A673 (cell line): Measurements from ENCODE around the gene PSTPIP1. TPM values are rescaled to one million over a fixed set of nuclear protein-coding genes. Genes with fewer than 3 reads are reported as not detected.

ENCODE experiments used
- BruUV-seq: library from RNA; stranded (reverse); fragments of 400-500 nt; replicated peaks from 2 replicates; lab custom pipeline; 2021; lab: Mats Ljungman, UMichigan
- CTCF ChIA-PET: fragments of 300-600 bp; sonication (Branson Sonifier 250); formaldehyde crosslinking; loops from one replicate; lab custom pipeline; 2022; ENCODE audit warnings: antibody characterized with exemption; lab: Charles Lee
- POLR2A ChIA-PET: fragments of 300-600 bp; sonication (Branson Sonifier 250); formaldehyde crosslinking; loops from one replicate; lab custom pipeline; 2022; ENCODE audit warnings: antibody characterized with exemption; ENCODE audit not compliant: low non-redundant PET; lab: Charles Lee
- DNase-seq: peaks from one replicate; pipeline ENCODE4 v3.0.0-alpha.2; 2015; ENCODE audit warnings: low spot score
- H3K27ac ChIP-seq: fragments of 200-600 bp; sonication (generic); 2 replicates; pipeline ENCODE4 v1.5.1; 2016; ENCODE audit warnings: mixed run types, low read depth, mild to moderate bottlenecking, mixed read lengths, antibody characterized with exemption, low read length; ENCODE audit not compliant: poor library complexity, severe bottlenecking
- H3K27me3 ChIP-seq: fragments of 200-600 bp; sonication (generic); replicated peaks from 2 replicates; pipeline ENCODE4 v1.6.1; 2017; ENCODE audit warnings: mixed run types, low read depth, mild to moderate bottlenecking, mixed read lengths, antibody characterized with exemption, low read length; ENCODE audit not compliant: insufficient read depth, poor library complexity
- H3K36me3 ChIP-seq: fragments of 200-600 bp; sonication (generic); 2 replicates; pipeline ENCODE4 v1.6.1; 2016; ENCODE audit warnings: mixed run types, mild to moderate bottlenecking, mixed read lengths, antibody characterized with exemption, low read length; ENCODE audit not compliant: insufficient read depth, poor library complexity, severe bottlenecking
- H3K4me1 ChIP-seq: fragments of 200-600 bp; sonication (generic); 2 replicates; pipeline ENCODE4 v1.6.1; 2017; ENCODE audit warnings: mixed run types, mild to moderate bottlenecking, mixed read lengths, antibody characterized with exemption, low read length; ENCODE audit not compliant: insufficient read depth, poor library complexity, severe bottlenecking
- H3K4me3 ChIP-seq: fragments of 200-600 bp; sonication (generic); 2 replicates; pipeline ENCODE4 v1.5.1; 2016; ENCODE audit warnings: low read depth, mixed run types, mild to moderate bottlenecking, mixed read lengths, low read length; ENCODE audit not compliant: poor library complexity, severe bottlenecking
- H3K9me3 ChIP-seq: fragments of 200-600 bp; sonication (generic); 2 replicates; pipeline ENCODE4 v1.6.1; 2016; ENCODE audit warnings: mixed run types, low read depth, mild to moderate bottlenecking, mixed read lengths, antibody characterized with exemption, low read length; ENCODE audit not compliant: poor library complexity, severe bottlenecking
- EZH2 ChIP-seq: fragments of 200-600 bp; sonication (generic); IDR thresholded peaks from 2 replicates; pipeline ENCODE4 v1.6.1; 2017; ENCODE audit warnings: borderline replicate concordance, low read depth, mild to moderate bottlenecking, mixed read lengths, antibody characterized with exemption, low read length; ENCODE audit not compliant: poor library complexity, severe bottlenecking
- intact Hi-C: fragments of 100-400 bp; cut with micrococcal nuclease; formaldehyde crosslinking; loops from one replicate; pipeline ENCODE4 v1.10.0; 2022; ENCODE audit not compliant: unreplicated experiment
- total RNA-seq: library from RNA; stranded (reverse); gene quantifications from 2 replicates; pipeline ENCODE4 v1.2.3, GENCODE V29; 2021
- TF ChIP-seq, protein P1 (sequence below): fragments of 300-800, 200-600 bp; sonication (generic); conservative IDR thresholded peaks from 2 replicates; pipeline ENCODE4 v1.5.1; 2017; ENCODE audit warnings: low read depth, mild to moderate bottlenecking, antibody characterized with exemption, low read length, moderate library complexity, mixed read lengths

The PSTPIP1 gene
- total RNA-seq, 1 experiment from 2014 or later: not detected

DNA sequence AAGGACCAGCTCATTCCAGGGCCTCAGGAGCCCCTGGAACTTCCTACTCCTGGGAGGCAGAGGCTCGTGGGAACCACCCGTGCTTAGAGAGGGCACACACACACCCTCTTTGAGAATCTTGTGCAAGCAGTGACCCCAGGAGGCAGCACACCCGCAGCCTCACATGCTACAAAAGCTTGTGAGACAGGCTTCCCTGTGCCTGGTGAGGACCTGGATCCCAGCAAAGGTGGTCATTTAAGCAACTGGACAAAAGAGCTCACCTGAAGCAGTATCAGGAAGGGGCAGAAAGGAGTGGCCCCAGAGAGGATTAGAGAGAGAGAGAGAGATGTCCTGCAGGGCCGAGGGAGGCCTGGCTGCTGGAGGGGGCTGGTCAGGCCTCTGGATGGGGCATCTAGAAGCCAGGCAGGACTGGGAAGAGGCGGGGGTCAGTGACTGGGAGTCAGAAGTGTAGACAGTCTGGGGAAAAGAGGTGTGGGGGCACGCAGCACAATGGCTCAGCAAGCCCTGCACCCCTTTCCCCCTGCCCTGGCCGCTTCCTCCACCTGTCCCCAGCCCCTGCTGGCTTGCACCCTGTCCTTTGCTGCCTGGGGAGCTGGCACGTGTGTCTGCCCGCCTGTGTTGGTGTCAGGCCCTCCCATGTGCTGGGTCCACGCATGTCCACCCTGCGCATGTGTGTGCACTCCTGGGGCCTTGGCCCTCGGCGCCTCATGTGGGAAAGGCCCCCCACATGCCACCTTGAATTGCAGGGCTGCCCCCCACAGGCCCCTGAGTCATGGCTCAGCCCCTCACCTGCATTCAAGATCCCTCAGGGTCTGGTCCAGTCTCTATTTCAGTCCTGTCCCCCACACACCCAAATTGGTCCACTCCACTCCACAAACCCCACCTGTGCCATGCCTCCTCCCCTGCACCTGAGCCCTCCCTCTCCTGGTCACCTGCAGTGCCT is 39.1 kb downstream of the PSTPIP1 start:
- Histone ChIP-seq H3K36me3 (no peaks in the 10 kb centered on the region), H3K4me1 (peaks cover 8% of the 10 kb centered on the region), H3K4me3 (no peak overlapping the region), H3K27ac (no peak overlapping the region), H3K9me3 (no peaks in the 10 kb centered on the region), H3K27me3 (no peaks in the 10 kb centered on the region)
- ChIA-PET CTCF (interaction anchor here (2.7 kb wide), 1 partner anchor 510 kb away, joined by 10 read pairs; no protein-coding TSS in a partner anchor), POLR2A (no interaction called here)
- no peak for TF ChIP-seq EZH2
- TF ChIP-seq, protein P1, sequence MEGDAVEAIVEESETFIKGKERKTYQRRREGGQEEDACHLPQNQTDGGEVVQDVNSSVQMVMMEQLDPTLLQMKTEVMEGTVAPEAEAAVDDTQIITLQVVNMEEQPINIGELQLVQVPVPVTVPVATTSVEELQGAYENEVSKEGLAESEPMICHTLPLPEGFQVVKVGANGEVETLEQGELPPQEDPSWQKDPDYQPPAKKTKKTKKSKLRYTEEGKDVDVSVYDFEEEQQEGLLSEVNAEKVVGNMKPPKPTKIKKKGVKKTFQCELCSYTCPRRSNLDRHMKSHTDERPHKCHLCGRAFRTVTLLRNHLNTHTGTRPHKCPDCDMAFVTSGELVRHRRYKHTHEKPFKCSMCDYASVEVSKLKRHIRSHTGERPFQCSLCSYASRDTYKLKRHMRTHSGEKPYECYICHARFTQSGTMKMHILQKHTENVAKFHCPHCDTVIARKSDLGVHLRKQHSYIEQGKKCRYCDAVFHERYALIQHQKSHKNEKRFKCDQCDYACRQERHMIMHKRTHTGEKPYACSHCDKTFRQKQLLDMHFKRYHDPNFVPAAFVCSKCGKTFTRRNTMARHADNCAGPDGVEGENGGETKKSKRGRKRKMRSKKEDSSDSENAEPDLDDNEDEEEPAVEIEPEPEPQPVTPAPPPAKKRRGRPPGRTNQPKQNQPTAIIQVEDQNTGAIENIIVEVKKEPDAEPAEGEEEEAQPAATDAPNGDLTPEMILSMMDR: no peak
- intact Hi-C loops: no loop called here
- BruUV-seq: no TSS peak
- DNase-seq: no peak

DNA sequence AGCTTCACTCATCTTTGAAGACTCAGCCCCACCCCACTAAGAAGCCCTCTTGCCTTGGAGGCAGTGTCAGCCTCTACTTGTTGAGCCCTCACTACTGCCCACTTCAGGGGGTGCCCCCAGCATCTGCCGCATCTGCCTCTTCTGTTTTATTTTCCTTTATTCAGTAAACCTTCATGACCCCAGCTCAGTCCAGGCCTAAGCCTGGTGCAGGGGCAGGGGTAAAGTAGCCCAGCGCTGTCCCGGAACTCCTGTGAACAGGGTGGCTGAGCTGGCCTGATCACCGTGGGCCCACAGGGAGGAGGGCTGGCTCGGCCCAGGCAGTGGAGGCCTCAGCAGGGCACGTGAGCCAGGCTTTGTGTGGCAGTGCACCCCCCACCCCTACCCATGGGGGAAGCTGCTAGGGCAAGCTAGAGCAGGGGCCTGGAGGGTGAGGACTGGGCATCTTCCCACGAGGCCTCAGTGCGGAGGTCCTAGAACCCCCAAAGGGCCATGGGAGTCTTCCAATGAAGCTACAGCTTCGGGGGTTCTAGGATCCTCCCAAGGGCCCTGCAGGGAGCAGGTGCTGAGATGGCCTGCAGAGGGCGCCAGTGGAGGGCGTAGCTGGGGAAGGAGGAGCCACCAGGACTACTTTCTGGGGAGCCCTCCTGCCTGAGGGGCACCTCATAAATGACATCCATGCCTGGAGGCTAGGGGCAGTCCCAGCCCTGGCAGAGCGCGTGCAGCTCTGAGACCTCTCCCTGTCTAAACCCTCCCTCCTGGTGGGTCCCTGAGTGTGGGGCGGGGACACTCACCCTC is 40.0 kb downstream of the PSTPIP1 start:
- Histone ChIP-seq H3K9me3 (no peaks in the 10 kb centered on the region), H3K4me1 (peaks cover 6% of the 10 kb centered on the region), H3K4me3 (no peak overlapping the region), H3K27ac (peak overlapping the region; percentile 17), H3K36me3 (no peaks in the 10 kb centered on the region), H3K27me3 (no peaks in the 10 kb centered on the region)
- DNase-seq: peak; percentile 60
- ChIA-PET CTCF (interaction anchor here (2.7 kb wide), 1 partner anchor 509 kb away, joined by 10 read pairs; no protein-coding TSS in a partner anchor), POLR2A (no interaction called here)
- no TSS peak for BruUV-seq
- TF ChIP-seq, protein P1: peak; percentile 94
- TF ChIP-seq EZH2: no peak
- intact Hi-C loops: no loop called here

DNA sequence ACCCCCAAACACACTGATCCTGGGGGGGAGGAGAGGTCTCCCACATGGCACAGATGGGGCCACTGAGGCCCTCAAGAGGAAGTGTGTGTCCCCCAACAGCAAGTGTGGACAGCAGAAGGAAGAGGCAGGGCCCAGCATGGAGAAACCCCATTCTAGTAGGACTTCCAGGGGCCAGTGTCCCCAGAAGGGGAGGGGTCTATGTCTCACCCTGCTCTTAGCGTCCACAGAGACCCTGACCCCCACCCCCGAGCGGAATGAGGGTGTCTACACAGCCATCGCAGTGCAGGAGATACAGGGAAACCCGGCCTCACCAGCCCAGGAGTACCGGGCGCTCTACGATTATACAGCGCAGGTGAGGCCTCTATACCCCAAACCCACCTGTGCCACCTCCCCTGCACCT is 40.7 kb downstream of the PSTPIP1 start:
- BruUV-seq: no TSS peak

More for the DNA sequence above, 40.7 kb downstream of the PSTPIP1 start:
- ChIA-PET CTCF (interaction anchor here (2.7 kb wide), 1 partner anchor 508 kb away, joined by 10 read pairs; no protein-coding TSS in a partner anchor), POLR2A (no interaction called here)
- Histone ChIP-seq H3K27ac (no peak overlapping the region), H3K4me3 (no peak overlapping the region), H3K9me3 (no peaks in the 10 kb centered on the region), H3K36me3 (peaks cover under 1% of the 10 kb centered on the region), H3K4me1 (no peaks in the 10 kb centered on the region), H3K27me3 (no peaks in the 10 kb centered on the region)
- intact Hi-C loops: no loop called here
- no peak for DNase-seq
- TF ChIP-seq EZH2: no peak
- TF ChIP-seq, protein P1: no peak
